ENCODE results near the gene DNAH10.
"Not testable (repeated sequence)": the region's sequence is repeated elsewhere in the genome, so short reads cannot be mapped to it uniquely, and the experiment has no call there.

DNAH10 gene

DNA sequence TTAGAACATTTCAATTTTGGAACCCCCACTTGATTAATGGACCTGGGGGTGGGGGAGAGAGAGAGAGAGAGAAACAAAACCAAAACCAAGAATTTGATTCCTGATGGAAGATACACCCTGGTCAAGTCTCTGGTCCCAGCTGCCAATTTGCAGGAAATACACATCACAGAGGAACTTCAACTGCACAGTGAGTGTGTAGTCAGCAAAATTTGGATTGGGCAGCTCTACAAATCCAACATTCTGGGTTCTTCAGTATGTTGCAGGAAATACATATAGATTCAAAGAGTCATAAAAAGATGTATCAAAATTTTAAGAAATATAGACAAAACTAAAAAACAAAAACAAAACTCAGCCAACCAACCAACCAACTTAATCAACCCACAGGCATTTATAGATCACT lies 17.4 kb downstream of the DNAH10 start:
- no peak for DNase-seq
- intact Hi-C loops (cut with DNase I): no loop called here

DNA sequence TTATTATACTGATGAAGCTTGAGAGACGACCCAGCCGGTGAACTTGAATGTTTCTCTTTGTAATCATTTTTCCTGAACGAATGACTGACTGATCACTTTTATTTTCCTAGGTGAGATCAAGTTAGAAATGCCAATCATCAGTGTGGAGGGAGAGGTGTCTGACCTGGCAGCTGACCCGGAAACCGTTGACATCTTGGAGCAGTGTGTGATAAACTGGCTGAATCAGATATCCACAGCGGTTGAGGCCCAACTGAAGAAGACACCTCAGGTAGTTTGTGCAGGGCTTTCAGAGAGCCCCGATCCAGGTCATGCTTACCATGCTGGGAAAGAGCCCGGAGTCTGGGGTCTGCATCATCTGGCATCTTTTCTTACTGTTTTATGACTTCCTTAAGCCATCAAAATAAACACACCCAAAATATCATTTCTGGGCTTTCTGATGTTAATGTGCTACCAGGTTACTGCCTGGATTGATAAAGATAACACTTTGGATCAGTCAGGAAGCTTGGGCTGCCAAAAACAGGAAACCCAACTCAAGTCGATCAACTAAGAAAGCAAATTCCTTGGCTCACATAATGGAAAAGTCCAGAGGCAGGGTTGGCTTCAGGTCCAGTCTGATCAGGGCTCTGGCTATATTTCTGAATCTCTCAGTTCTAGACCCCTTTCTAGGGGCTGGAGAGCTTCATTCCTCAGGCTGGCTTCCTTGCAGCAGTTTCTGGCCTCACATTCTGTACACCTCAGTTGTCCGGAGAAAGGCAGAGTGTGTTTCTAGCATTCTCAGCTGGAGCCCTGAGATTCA lies 21.1 kb downstream of the DNAH10 start:
- intact Hi-C loops (cut with DNase I): no loop called here
- DNase-seq: no peak

DNA sequence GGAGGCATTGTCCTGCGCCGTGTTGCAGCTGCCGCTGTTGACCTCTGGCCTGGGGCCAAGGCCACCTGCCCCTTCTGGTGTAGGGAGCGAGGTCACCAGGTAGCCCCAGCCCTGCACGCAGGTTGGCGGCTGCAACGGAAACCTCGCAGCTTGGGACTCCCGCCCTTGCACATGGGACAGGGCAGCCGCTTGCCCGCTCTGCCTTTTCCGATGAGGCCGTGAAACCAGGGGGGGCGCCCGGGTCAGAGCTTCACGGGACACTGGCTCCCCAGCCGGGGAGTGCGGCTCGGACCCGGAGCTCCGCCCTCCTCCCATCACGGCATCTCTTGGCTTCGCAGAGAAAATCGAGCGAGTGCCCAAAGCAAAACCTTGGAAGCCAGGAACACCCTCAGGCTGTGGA lies 25.4 kb downstream of the DNAH10 start:
- intact Hi-C loops (cut with DNase I): no loop called here
- DNase-seq: peak in 1 of 42 donors; percentile 22

DNA sequence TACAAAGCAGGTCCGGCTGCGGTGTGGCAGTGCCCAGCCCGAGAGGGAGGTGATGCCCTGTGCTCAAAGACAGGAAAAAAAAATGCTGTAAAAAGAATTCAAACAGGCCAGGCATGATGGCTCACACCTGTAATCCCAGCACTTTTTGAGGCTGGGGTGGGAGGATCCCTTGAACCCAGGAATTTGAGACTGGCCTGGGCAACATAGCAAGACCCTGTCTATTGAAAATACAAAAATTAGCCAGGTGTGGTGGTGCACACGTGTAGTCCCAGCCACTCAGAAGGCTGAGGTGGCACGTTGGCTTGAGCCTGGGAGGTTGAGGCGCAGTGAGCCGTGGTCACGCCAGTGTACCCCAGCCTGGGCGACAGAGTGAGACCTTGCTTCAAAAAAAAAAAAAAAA lies 26.4 kb downstream of the DNAH10 start:
- intact Hi-C loops (cut with DNase I): no loop called here

DNA sequence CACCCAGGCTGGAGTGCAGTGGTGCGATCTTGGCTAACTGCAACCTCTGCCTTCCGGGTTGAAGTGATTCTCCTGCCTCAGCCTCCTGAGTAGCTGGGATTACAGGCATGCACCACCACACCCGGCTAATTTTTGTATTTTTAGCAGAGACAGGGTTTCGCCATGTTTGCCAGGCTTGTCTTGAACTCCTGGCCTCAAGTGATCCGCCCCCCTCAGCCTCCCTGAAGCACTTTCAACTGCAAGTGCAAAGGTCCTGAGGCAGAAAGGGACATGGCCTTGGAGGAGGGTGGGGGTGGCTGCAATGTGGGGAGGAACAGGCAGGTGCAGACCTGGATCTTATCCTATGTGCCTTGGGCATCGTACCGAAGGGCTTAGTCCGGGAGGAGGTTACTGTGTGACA lies 27.3 kb downstream of the DNAH10 start:
- DNase-seq; intact Hi-C loops (cut with DNase I): not testable (repeated sequence)

More for the DNA sequence above, 26.4 kb downstream of the DNAH10 start:
- no peak for DNase-seq

DNA sequence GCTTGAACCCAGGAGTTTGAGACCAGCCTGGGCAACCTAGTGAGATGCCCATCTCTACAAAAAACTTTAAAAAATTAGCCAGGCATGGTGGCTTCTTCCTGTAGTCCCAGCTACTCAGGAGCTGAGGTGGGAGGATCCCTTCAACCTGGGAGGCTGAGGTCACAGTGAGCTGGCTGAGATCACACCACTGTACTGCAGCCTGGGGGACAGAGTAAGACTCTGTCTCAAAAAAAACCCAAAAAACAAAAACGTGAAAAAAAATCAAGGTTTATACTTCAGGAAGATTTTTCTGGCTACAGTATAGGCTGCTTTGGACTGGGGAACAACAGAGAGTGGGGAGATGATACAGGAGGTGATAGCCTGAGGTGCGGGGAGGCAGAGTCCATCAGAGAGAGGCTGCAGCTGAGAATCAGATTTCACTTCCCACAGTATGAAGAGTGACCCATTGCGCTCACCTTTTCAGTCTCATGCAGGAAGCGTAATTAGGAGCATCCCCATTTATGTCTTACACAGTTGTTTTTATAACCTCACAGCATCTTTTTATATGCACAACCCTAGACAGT lies 28.9 kb downstream of the DNAH10 start:
- intact Hi-C loops (cut with DNase I): no loop called here
- no peak for DNase-seq

DNA sequence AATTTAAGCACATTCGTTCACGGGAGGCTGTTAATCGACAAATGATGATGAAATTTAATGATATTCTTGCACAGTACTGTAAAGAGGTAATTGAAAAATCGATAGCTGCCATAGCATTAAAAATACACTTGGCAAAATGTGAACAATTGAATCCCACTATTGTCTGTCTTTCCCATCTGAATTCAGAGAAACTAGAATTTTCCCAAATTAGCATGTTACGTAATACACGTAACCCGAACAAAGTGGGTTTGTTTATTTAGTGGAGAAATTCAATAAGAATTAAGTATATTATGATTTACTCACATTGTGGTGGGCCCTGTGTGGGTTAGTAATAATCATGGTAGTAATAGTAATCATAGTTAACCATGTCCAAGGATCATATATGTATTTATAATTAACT lies 31.9 kb downstream of the DNAH10 start:
- intact Hi-C loops (cut with DNase I): no loop called here
- no peak for DNase-seq

DNA sequence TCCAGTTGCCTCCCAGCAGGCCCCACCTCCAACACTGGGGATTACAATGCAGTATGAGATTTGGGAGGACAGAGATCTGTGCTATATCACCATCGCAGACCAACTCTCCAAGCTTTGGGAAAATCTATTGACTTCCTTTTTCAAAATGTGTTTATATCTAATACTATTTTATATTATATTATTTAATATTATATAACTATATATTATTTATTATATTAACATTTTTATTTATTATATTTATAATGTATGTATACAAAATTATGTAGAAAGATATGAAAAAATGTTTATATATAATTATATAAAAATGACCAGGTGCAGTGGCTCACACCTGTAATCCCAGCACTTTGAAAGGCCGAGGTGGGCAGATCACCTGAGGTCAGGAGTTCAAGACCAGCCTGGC lies 36.4 kb downstream of the DNAH10 start:
- intact Hi-C loops (cut with DNase I): no loop called here
- no peak for DNase-seq

DNA sequence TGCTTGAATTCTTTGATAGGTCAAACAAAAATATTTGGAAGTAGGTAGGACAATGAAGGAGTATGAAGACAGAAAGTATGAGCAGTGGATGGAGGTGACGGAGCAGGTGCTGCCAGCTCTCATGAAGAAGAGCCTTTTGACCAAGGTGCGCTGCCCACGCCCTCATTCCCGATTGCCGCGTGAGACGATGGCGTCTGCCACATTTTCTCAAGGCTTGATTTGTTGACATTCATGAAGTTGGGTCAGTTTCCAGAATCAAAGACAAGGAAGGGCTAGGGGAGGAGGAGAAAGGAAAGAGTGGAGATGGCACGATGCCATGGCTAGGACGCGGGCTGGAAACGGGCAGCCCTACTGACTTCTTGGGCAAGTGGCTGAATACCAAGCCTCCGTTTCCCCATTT lies 37.1 kb downstream of the DNAH10 start:
- intact Hi-C loops (cut with DNase I): no loop called here

DNA sequence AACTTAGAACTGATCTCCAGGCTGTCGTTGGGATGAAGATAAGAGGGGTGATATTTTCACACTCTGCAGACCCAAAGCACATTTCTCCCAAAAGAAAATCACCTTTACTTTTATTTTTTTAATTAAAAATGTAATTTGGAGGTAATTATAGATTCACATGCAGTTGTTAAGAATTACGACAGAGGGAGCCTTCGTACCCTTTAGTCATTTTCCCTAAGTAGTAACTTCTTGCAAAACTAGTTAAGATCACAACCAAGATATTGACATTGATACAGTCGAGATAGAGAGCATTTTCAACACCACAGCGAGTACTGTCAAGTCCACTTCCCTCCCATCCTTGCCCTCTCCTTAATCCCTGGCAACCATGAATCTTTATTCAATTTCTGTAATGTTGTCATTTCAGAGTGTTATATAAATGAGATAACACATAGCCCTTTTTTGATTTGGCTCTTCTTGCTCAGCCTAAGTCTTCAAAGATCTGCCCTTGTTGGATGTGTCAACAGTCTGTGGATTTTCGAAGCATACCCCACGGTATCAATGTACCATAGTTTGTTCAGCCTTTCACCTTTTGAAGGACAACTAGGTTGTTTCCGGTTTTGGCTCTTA lies 39.6 kb downstream of the DNAH10 start:
- DNase-seq: no peak
- intact Hi-C loops (cut with DNase I): no loop called here

More for the DNA sequence above, 37.1 kb downstream of the DNAH10 start:
- no peak for DNase-seq

DNA sequence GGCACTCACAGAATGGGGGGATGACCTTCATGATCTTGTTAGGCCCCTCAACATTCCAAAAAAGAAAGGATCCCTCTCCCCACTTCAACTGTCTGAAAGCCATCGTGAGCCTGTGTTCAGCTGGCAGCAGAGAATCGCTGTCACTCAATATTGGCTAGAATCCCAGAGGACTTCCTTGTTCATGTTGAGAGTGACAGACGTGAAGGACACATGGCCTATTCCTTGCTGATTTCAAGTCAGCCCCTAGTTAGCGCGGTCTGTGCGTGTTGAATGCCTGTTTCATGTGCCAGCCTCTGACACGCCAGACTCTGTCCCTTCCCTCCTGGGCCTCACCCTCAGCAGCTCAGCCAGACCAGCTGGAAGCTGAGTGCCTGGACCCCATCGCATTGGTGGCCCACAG lies 43.1 kb downstream of the DNAH10 start:
- intact Hi-C loops (cut with DNase I): no loop called here
- DNase-seq: no peak

DNA sequence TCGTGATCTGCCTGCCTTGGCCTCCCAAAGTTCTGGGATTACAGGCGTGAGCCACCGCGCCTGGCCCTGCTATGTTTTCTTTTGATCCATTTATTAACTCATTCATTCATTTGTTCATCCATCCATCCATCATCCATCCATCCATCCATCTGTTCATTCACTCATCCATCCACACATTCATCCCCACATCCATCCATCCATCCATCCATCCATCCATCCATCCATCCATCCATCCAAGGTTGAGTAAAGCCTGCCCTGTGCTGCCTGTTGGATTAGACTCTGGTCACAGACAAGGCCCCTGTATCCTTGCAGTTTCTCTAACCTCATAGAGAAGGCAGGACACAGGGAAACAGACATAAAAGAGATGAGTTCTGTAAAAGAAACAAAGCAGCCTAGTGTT lies 44.9 kb downstream of the DNAH10 start:
- intact Hi-C loops (cut with DNase I): no loop called here
- no peak for DNase-seq

DNA sequence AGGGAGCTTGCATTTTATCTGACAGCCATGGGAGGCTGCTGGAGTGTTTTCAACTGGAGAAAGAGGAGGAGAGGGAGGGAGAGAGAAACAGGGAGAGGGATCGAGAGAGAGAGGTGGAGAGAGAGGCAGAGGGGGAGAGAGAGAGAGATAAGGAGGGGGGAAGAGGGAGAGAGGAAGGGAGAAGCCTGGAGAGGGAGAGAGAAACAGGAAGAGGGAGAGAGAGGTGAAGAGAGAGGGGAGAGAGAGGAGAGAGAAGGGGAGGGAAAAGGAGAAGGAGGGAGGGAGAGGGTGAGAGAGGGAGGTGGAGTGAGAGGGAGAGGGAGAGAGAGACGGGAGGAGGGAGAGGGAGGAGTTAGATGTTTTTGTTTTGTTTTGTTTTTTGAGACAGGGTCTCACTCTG lies 45.6 kb downstream of the DNAH10 start:
- intact Hi-C loops (cut with DNase I): no loop called here
- peak in 1 of 42 donors; percentile 13 for DNase-seq

DNA sequence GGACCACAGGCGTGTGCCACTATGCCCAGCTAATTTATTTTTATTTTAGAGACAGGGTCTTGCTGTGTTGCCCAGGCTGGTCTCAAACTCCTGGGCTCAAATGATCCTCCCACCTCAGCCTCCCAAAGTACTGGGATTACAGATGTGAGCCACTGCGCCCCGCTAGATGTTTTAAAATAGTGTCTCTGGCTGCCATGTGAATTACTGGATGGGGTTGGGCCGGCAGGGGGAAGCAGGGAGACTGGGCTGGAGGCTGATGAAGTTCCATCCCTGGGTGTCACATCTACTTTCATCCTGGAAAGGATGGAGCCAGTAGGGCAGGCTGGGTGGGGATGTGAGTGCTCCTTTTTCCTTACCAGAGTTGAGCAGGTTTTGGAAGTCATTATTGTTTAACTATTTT lies 46.1 kb downstream of the DNAH10 start:
- intact Hi-C loops (cut with DNase I): no loop called here
- peak in 20 of 42 donors; percentile 1 to 62 (median 20) for DNase-seq

DNA sequence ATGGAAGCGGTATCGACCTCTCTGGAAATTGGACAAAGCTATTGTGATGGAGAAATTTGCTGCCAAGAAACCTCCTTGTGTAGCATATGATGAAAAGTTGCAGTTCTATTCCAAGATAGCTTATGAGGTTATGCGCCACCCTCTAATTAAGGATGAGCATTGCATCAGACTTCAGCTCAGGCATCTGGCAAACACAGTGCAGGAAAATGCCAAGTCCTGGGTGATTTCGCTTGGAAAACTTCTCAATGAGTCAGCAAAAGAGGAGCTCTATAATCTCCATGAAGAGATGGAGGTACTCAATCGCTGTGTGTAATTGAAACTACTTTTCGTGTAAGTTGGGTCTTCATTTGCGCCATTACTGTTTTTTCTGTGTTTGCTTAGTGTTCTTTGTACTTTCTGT lies 51.2 kb downstream of the DNAH10 start:
- DNase-seq: no peak
- intact Hi-C loops (cut with DNase I): no loop called here

DNA sequence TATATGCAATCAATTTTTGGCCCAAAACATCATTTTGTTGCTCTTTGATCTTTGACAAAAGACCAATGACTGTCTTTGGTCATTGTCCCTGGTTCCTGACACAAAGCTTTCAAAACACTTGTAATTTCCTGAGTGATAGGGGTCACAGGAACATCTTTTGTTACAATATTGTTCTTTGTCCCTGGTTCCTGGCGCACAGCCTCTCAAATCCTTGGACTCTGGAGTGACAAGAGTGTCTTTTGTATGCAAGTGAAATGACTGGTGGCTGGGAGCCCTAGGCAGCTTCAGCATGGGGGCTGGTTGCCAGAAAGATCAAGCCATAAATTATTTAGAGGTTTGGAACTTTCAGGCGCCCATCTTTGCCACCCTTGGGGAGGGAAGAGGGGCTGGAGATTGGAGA lies 53.9 kb downstream of the DNAH10 start:
- peak in 40 of 42 donors; percentile 10 to 79 (median 56) for DNase-seq
- intact Hi-C loops (cut with DNase I): no loop called here

DNA sequence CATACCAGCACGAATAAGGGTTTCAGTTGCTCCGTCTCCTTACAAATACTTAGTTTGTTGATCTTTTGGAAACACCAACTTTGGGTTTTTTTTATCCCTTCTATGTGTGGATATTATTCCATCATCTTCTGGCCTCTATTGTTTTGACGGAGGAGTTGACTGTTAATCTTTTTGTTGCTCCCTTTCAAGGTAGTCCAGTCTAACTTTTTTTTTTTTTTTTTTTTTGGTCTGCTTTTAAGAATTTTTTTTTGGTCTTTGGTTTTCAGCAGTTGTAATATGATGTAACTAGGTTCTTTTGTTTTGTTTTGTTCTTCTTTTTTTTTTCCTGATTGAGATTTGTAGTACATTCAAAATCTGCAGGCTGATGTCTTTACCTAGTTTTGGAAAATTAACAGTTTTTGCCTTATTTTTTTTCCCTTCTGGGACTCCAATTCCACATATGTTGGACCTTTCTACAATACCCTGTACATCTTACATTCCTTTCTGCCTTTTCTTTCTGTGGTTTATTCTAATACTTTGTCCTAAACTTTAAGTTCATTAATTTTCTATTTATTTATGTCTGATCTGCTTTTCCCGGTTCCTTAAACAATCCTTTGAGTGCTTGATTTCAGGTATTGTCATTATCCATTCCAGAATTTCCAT lies 54.9 kb downstream of the DNAH10 start:
- intact Hi-C loops (cut with DNase I): no loop called here
- no peak for DNase-seq

DNA sequence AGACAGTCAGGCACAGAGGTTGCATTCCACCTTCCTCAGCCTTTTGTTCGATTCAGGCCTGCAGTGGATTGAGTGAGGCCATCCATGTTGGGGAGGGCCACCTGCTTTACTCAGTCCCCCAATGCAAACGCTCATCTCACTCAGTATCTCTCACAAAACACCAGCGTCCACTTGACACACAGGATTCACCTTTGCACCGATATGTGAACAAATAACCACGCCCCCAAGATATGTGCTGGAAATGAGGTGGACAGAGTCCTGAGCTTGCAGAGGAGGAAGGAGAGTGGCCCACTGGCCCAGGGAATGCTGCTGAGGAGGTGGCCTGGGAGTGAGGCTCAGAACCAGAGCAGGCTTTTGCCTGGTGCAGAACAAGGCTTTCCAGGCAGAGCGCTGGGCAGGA lies 60.7 kb downstream of the DNAH10 start:
- DNase-seq: no peak
- intact Hi-C loops (cut with DNase I): no loop called here

DNA sequence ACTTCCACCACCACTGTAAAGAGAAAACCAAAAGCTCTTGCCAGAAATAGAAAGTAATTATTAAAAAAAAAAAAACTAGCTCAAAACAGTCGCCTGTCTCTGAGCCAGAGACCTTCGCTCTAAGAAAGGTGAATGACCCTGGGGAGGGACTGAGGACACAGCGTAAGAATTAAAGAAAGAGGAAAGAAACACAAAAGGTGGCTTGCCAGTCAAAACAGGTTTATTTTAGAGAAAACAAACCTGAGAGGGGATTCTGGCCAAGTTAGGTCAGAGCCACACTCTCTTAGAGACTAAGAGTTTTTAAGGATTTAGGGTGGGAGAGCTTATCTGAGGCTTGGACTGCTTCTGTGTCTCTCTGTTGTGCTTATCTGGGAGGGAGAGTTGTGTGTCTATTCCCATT lies 66.0 kb downstream of the DNAH10 start:
- no peak for DNase-seq
- intact Hi-C loops (cut with DNase I): no loop called here

DNA sequence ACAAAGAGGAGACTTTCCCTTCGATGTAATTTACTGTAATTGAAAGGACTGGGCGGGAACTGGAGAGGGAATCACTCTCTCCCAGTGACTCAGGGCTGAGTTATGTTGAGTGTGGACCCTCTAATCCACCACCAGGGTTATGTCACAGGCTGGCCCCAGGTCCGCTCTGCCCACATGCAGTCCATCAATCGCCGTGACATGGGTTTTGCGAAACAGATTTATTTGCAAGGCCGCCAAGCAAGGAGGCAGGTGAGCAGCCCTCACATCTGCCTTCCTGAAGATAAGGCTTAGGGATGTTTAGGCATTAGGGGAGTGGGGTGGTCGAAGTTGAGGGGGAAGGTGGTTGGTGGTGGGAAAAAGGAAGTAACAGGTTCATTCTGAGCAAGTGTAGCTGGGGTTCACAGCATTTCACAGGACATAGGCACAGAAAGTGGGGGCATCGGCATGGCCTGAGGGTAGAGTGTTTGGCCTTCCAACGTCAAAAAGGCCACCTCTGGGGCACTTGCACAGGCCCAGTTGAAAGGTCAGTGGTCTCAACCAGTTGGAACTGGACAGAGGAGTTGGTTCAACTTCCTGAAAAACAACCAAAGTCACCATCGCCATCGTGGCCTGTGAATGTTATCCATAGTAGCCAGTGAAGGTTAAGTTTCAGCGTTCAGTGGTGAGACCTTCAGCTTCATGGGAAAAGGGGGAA lies 66.9 kb downstream of the DNAH10 start:
- DNase-seq: no peak
- intact Hi-C loops (cut with DNase I): no loop called here
